Measurements from ENCODE around the gene MTARC2.

The MTARC2 gene

DNA sequence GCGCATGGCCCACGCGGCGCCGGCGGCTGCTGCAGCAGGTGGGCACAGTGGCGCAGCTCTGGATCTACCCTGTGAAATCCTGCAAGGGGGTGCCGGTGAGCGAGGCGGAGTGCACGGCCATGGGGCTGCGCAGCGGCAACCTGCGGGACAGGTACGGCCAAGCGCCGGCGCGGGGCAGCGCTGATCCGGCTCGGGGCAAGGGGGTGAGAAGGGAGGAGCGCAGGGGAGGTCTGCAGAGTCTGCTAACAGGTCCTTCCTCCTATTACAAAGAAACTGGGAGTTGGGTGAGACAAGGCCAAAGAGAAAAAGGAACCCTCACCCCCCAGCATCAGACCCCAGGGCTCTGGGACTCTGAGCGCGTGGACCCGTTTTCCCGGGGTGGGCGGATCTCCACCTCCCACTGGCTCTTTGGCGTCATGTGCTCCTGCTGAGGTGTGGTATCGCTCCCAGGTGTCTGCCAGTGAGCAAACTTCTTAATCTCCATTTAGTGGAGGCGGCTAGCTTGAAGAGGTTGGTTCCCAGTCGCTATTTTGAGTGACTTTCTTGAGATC, 39.0 kb downstream of the MTARC2 start:
- in situ Hi-C loops (cut with HindIII; ENCODE audit: low pct_ligation_motif_present, low sequenced_read_pairs), result no loop called here
- no peak for DNase-seq
- Histone ChIP-seq H3K4me3 (ENCODE audit: low read depth, low read length) (peak overlapping the region; percentile 56), H3K36me3 (replicated peaks) (no peaks in the 10 kb centered on the region), H3K27me3 (replicated peaks) (no peaks in the 10 kb centered on the region), H3K27ac (no peak overlapping the region)
- no peak for TF ChIP-seq CTCF (IDR thresholded peaks at IDR 0.05; ENCODE audit: low read depth, low read length, missing control alignments)

- H3K4me3 ChIP-seq (ENCODE audit: low read depth, low read length), result no peak overlapping the region
- H3K27ac ChIP-seq, result no peak overlapping the region
- no peak for DNase-seq
- in situ Hi-C loops (cut with HindIII; ENCODE audit: low pct_ligation_motif_present, low sequenced_read_pairs), result no loop called here
- H3K36me3 ChIP-seq (replicated peaks), result no peaks in the 10 kb centered on the region
- no peak for TF ChIP-seq CTCF (IDR thresholded peaks at IDR 0.05; ENCODE audit: low read depth, low read length, missing control alignments)
- H3K27me3 ChIP-seq (replicated peaks), result no peaks in the 10 kb centered on the region
Measured at GRCh38 chr1:220788900-220789299, 40.8 kb downstream of the MTARC2 start.

GRCh38 chr1:220789532-220790147, 41.5 kb downstream of the MTARC2 start:
- H3K27me3 ChIP-seq (replicated peaks), result no peaks in the 10 kb centered on the region
- no peak overlapping the region for H3K4me3 ChIP-seq (ENCODE audit: low read depth, low read length)
- H3K27ac ChIP-seq, result no peak overlapping the region
- no peak for DNase-seq
- H3K36me3 ChIP-seq (replicated peaks), result no peaks in the 10 kb centered on the region
- in situ Hi-C loops (cut with HindIII; ENCODE audit: low pct_ligation_motif_present, low sequenced_read_pairs), result no loop called here
- TF ChIP-seq CTCF (IDR thresholded peaks at IDR 0.05; ENCODE audit: low read depth, low read length, missing control alignments), result no peak

DNA sequence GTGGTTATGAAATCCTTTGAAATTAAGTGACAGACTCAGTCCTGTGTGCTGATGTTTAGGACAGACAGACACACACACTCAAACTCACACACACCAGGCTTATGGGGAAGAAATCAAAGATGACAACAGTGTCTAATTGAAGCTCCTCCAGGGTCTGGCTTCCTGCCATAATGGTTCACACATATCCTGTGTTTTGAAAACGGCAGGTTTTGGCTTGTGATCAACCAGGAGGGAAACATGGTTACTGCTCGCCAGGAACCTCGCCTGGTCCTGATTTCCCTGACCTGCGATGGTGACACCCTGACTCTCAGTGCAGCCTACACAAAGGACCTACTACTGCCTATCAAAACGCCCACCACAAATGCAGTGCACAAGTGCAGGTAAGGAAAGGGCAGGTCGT, 43.2 kb downstream of the MTARC2 start:
- H3K27ac ChIP-seq, result no peak overlapping the region
- DNase-seq, result no peak
- in situ Hi-C loops (cut with HindIII; ENCODE audit: low pct_ligation_motif_present, low sequenced_read_pairs), result no loop called here
- H3K36me3 ChIP-seq (replicated peaks), result no peaks in the 10 kb centered on the region
- TF ChIP-seq CTCF (IDR thresholded peaks at IDR 0.05; ENCODE audit: low read depth, low read length, missing control alignments), result no peak
- H3K27me3 ChIP-seq (replicated peaks), result no peaks in the 10 kb centered on the region
- H3K4me3 ChIP-seq (ENCODE audit: low read depth, low read length), result no peak overlapping the region

DNA sequence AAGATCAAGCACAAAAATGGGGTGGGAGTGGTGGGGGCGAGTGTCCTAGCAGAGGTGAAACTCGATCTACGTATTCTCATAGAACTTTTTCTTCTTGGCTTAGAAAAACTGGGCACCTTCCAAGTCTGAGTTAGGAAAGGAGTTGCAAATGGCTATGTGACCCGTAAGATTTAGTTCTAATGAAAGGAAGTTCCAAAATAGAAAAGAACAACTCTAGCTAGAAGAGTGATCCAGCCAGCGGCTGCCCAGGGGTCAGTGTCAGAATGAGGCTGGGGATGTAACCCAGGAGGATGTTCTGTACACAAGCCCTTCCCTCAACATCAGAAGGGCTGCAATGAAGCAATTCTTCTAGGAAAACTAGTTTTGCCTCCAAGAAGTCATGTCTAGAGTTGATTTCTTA, 43.8 kb downstream of the MTARC2 start:
- Histone ChIP-seq H3K4me3 (ENCODE audit: low read depth, low read length) (no peak overlapping the region), H3K36me3 (replicated peaks) (no peaks in the 10 kb centered on the region), H3K27me3 (replicated peaks) (no peaks in the 10 kb centered on the region), H3K27ac (no peak overlapping the region)
- in situ Hi-C loops (cut with HindIII; ENCODE audit: low pct_ligation_motif_present, low sequenced_read_pairs), result no loop called here
- DNase-seq, result no peak
- TF ChIP-seq CTCF (IDR thresholded peaks at IDR 0.05; ENCODE audit: low read depth, low read length, missing control alignments), result no peak

- no peaks in the 10 kb centered on the region for H3K27me3 ChIP-seq (replicated peaks)
- H3K4me3 ChIP-seq (ENCODE audit: low read depth, low read length), result no peak overlapping the region
- in situ Hi-C loops (cut with HindIII; ENCODE audit: low pct_ligation_motif_present, low sequenced_read_pairs), result no loop called here
- H3K36me3 ChIP-seq (replicated peaks), result no peaks in the 10 kb centered on the region
- H3K27ac ChIP-seq, result no peak overlapping the region
- TF ChIP-seq CTCF (IDR thresholded peaks at IDR 0.05; ENCODE audit: low read depth, low read length, missing control alignments), result no peak
- no peak for DNase-seq
Measured at GRCh38 chr1:220796530-220796929, 48.4 kb downstream of the MTARC2 start.

Measured in brain microvascular endothelial cell (primary cell).